DND-41 (cell line): ENCODE results near the gene COMTD1.
"Not testable (repeated sequence)": the region's sequence is repeated elsewhere in the genome, so short reads cannot be mapped to it uniquely, and the experiment has no call there.

Experiments
- ATAC-seq: fragments of 200-7000 bp; cut with Tn5 transposase; 3 replicates; pipeline ENCODE4 v1.9.1; 2021; ENCODE audit warnings: low read depth; ENCODE audit not compliant: insufficient read depth
- DNase-seq: peaks from one replicate; pipeline ENCODE4 v3.0.0-alpha.2; 2020
- H2AFZ ChIP-seq: 2 replicates; pipeline ENCODE4 v1.6.0; 2012; ENCODE audit warnings: low read depth, low read length
- H3K27ac ChIP-seq: 2 replicates; pipeline ENCODE4 v1.5.1; 2012; ENCODE audit warnings: low read length, inconsistent platforms
- H3K27me3 ChIP-seq: fragments of 200-600 bp; sonication (generic); 2 replicates; pipeline ENCODE4 v1.6.0; 2012; ENCODE audit warnings: low read length, mild to moderate bottlenecking, inconsistent platforms; ENCODE audit not compliant: insufficient read depth, poor library complexity
- H3K36me3 ChIP-seq: 2 replicates; pipeline ENCODE4 v1.5.1; 2012; ENCODE audit warnings: low read length, inconsistent platforms; ENCODE audit not compliant: insufficient read depth
- H3K4me1 ChIP-seq: 2 replicates; pipeline ENCODE4 v1.5.1; 2012; ENCODE audit warnings: mild to moderate bottlenecking, low read length; ENCODE audit not compliant: insufficient read depth
- H3K4me2 ChIP-seq: 2 replicates; pipeline ENCODE4 v1.6.0; 2012; ENCODE audit warnings: mild to moderate bottlenecking, moderate library complexity, low read length, inconsistent platforms; ENCODE audit not compliant: insufficient read depth
- H3K4me3 ChIP-seq, 2 experiments: fragments of 200-600 bp in 1 of 2; shearing (Covaris generic) in 1 of 2; 2 replicates each; pipeline ENCODE4 v1.5.1; 2012 to 2016; ENCODE audit warnings: inconsistent platforms in 2 of 2, low read length in 2 of 2, mild to moderate bottlenecking in 2 of 2, low read depth in 1 of 2, moderate library complexity in 1 of 2
- H3K79me2 ChIP-seq: 2 replicates; pipeline ENCODE4 v1.6.0; 2012; ENCODE audit warnings: low read length, inconsistent platforms; ENCODE audit not compliant: insufficient read depth
- H3K9ac ChIP-seq: 2 replicates; pipeline ENCODE4 v1.6.0; 2012; ENCODE audit warnings: low read depth, mild to moderate bottlenecking, inconsistent platforms, low read length, moderate library complexity
- H3K9me3 ChIP-seq: 2 replicates; pipeline ENCODE4 v1.5.1; 2012; ENCODE audit warnings: low read length, moderate library complexity, mild to moderate bottlenecking, inconsistent platforms; ENCODE audit not compliant: insufficient read depth, severe bottlenecking
- H4K20me1 ChIP-seq: 2 replicates; pipeline ENCODE4 v1.6.0; 2012; ENCODE audit warnings: low read length; ENCODE audit not compliant: insufficient read depth
- CTCF ChIP-seq: IDR thresholded peaks from 2 replicates; pipeline ENCODE4 v1.5.1; 2012; ENCODE audit warnings: borderline replicate concordance, low read length, moderate library complexity, mild to moderate bottlenecking; ENCODE audit not compliant: poor library complexity, severe bottlenecking; ENCODE audit errors: extremely low read depth
- EZH2 ChIP-seq: IDR thresholded peaks from 3 replicates; pipeline ENCODE4 v1.6.1; 2012; ENCODE audit warnings: borderline replicate concordance, low read depth, mild to moderate bottlenecking, moderate library complexity, low read length, inconsistent platforms; ENCODE audit not compliant: severe bottlenecking

The COMTD1 gene

GRCh38 chr10:75191821-75192568 lies 43.8 kb downstream of the COMTD1 start:
- no peak overlapping the region for H3K4me3 ChIP-seq
- H3K27me3 ChIP-seq = no peaks in the 10 kb centered on the region
- H3K79me2 ChIP-seq = no peaks in the 10 kb centered on the region
- H3K4me2 ChIP-seq = no peak overlapping the region
- no peaks in the 10 kb centered on the region for H3K4me1 ChIP-seq
- no peak overlapping the region for H2AFZ ChIP-seq
- TF ChIP-seq EZH2 (no peak), CTCF (no peak)
- H4K20me1 ChIP-seq = no peaks in the 10 kb centered on the region
- ATAC-seq = no peak
- H3K36me3 ChIP-seq = 0 out of 2 replicates have a peak, but pooled peaks cover 2% of the 10 kb centered on the region
- H3K9me3 ChIP-seq = no peaks in the 10 kb centered on the region
- no peak overlapping the region for H3K27ac ChIP-seq
- H3K9ac ChIP-seq = no peak overlapping the region
- DNase-seq = no peak

DNA sequence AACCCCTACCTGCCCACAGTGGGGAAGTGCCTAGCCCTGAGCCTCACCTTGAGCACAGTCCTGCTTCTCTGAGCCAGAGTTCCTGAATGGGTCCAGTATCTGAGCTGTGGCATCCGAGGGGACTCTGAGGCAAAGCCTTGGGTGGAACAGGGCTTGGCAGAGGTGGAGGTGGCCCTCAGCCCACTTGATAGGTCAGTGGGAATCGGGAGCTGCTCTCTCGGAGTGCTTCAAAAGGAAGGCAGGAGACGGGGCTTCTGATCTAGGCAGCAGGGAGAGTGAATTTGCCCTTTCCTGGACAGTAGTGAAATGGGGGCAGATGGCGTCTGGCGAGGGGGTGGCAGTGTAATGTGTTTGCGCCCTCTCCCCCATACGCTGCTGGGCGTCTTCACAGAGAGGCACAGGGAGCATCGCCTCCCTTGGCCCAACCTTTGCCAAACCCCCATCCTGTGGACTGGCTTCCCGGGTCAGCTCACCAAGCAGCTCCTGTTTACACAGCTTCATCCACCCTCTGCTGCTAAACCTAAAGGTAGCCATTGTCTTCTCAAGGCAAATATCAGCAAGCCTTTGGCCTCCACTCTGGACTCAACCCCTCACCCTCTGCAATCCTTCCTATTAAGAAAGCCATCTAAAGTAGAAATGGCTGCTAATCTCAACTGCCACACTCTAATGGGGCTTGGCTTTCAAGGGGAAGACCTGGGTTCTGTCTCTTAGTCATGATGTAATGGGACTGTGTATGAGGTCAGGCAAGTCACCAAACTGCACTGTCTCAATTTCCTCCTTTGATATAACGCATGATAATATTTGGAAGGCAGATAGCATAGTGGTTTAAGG lies 46.3 kb downstream of the COMTD1 start:
- Histone ChIP-seq H3K4me2 (no peak overlapping the region), H3K27me3 (no peaks in the 10 kb centered on the region), H3K9me3 (no peaks in the 10 kb centered on the region), H4K20me1 (no peaks in the 10 kb centered on the region), H3K79me2 (no peaks in the 10 kb centered on the region), H3K36me3 (no peaks in the 10 kb centered on the region), H3K27ac (no peak overlapping the region), H3K4me1 (no peaks in the 10 kb centered on the region), H3K4me3 (no peak overlapping the region), H2AFZ (no peak overlapping the region), H3K9ac (no peak overlapping the region)
- ATAC-seq = no peak
- TF ChIP-seq EZH2 = no peak
- TF ChIP-seq CTCF = no peak
- no peak for DNase-seq

DNA sequence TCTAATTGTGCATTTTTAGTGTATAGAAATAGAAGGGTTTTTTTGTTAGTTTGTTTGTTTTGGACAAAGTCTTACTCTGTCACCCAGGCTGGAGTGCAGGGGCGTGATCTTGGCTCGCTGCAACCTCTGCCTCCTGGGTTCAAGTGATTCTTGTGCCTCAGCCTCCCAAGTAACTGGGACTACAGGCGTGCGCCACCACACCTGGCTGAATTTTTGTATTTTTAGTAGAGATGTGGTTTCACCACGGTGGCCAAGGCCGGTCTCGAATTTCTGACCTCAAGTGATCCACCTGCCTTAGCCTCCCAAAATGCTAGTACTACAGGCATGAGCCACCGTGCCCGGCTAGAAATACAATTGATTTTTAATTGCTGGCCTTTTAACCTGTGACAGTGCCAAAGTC lies 47.2 kb downstream of the COMTD1 start:
- H3K4me2 ChIP-seq, H3K9me3 ChIP-seq, H4K20me1 ChIP-seq, H3K4me3 ChIP-seq, H3K79me2 ChIP-seq, H3K4me1 ChIP-seq, H2AFZ ChIP-seq, H3K27me3 ChIP-seq, DNase-seq, ATAC-seq, H3K36me3 ChIP-seq, H3K9ac ChIP-seq, H3K27ac ChIP-seq: not testable (repeated sequence)

GRCh38 chr10:75187961-75188426 lies 47.8 kb downstream of the COMTD1 start:
- H3K4me2 ChIP-seq = no peak overlapping the region
- ATAC-seq (peak; percentile 87), DNase-seq (peak; percentile 67)
- H3K27ac ChIP-seq = no peak overlapping the region
- TF ChIP-seq EZH2 = no peak
- TF ChIP-seq CTCF = peak; percentile 75
- no peaks in the 10 kb centered on the region for H3K9me3 ChIP-seq
- H4K20me1 ChIP-seq = no peaks in the 10 kb centered on the region
- no peak overlapping the region for H3K9ac ChIP-seq
- no peaks in the 10 kb centered on the region for H3K79me2 ChIP-seq
- no peak overlapping the region for H3K4me3 ChIP-seq
- no peak overlapping the region; the same call in 1 of the 2 replicates for H2AFZ ChIP-seq
- no peaks in the 10 kb centered on the region for H3K27me3 ChIP-seq
- no peaks in the 10 kb centered on the region for H3K36me3 ChIP-seq
- no peaks in the 10 kb centered on the region for H3K4me1 ChIP-seq
